SJSA1 (cell line): ENCODE measurements around the gene MCEE. TPM values are rescaled to one million over a fixed set of nuclear protein-coding genes. Genes with fewer than 3 reads are reported as not detected.

Source experiments
- DNase-seq, 2 experiments: peaks; one replicate each; pipeline ENCODE4 v3.0.0-alpha.2; 2015 to 2020; ENCODE audit warnings: low spot score in 2 of 2, low read depth in 1 of 2
- H3K27ac ChIP-seq: fragments of 250-450 bp; sonication (Bioruptor Pico); 2 replicates; pipeline ENCODE4 v1.5.1; 2020; ENCODE audit warnings: mild to moderate bottlenecking, moderate library complexity
- H3K27me3 ChIP-seq: fragments of 250-450 bp; sonication (Bioruptor Pico); replicated peaks from 2 replicates; pipeline ENCODE4 v1.5.1; 2020; ENCODE audit warnings: mild to moderate bottlenecking, moderate library complexity
- H3K36me3 ChIP-seq: fragments of 250-450 bp; sonication (Bioruptor Pico); 2 replicates; pipeline ENCODE4 v1.5.1; 2020; ENCODE audit warnings: mild to moderate bottlenecking
- H3K4me1 ChIP-seq: fragments of 250-450 bp; sonication (Bioruptor Pico); replicated peaks from 2 replicates; pipeline ENCODE4 v1.6.1; 2021; ENCODE audit warnings: mild to moderate bottlenecking
- H3K4me3 ChIP-seq: fragments of 250-450 bp; sonication (Bioruptor Pico); 2 replicates; pipeline ENCODE4 v1.5.1; 2020; ENCODE audit warnings: mild to moderate bottlenecking
- H3K9me3 ChIP-seq: fragments of 250-450 bp; sonication (Bioruptor Pico); replicated peaks from 2 replicates; pipeline ENCODE4 v1.5.1; 2020; ENCODE audit warnings: mild to moderate bottlenecking
- total RNA-seq: library from RNA; depleted of rRNA; stranded (reverse); fragments of >200 nt; shearing (Covaris generic); gene quantifications from 2 replicates; pipeline ENCODE4 v1.2.3, GENCODE V29; 2014; rRNA removed

MCEE gene
- total RNA-seq, 1 experiment from 2014 or later, result 9.6 TPM

DNA sequence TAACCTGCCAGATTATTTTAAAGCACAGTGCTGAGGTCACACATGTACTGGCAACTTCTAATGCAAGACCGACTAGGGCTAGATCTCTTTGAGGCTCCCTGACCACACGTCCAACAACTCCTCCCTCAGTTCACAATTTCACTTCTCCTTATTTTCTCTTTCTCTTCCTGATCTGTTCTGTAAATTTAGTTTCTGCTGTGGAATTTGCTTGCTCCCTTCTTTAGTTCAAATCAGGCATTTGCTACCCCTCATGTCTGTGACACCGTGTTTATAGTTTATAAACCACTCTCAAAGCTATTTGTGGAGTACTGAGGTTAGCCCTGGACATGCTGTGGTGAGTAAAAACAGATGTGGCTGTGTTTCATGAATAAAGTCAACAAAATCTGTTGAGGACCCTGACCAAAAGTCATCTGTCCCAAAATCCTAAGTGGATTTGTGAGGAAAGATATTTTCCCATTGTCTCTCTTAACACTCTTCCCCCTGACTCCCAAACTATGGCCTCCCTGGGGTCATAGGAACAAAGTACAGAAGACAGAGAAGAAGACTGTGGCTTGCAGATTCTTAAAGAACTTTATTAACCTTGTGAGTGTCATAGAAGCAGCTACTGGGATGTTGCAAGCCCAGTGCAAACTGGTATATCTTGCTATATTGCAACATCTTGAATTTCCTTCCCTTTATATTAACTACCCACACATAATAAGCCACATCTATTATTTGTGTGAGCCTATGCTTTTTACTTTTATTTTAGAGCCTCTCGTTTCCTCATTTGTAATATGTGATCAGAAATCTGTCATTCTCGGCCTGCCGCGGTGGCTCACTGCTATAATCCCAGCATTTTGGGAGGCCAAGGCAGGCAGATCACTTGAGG lies 65.0 kb downstream of the MCEE start:
- Histone ChIP-seq H3K4me1 (peaks cover 15% of the 10 kb centered on the region), H3K9me3 (no peaks in the 10 kb centered on the region), H3K4me3 (no peak overlapping the region), H3K36me3 (no peaks in the 10 kb centered on the region), H3K27ac (no peak overlapping the region), H3K27me3 (peaks cover 25% of the 10 kb centered on the region; the same call in 1 of the 2 replicates)
- DNase-seq, result no peak

DNA sequence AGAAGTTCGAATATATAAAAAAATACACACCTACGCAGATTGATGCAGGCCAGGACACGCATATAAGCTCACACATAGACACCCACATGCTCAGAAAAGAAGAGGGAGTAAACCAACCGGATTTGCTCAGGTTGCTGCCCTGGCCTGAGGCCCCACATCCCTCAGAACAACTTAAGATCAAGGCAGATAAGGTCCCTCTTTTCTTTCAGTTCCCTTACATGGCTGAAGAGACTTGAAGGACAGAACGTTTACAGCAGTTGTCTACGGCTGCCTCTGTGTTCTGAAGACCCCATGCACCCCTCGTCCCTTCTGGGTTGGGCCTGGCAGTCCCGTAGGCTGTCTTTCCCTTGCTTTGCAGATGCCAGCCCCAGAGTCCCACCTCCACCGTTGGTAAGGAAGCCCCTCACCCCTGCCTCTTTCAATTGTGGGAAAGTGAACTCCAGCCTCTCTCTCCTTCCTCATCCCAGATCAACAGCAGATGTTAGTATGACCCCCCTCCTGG lies 65.9 kb downstream of the MCEE start:
- Histone ChIP-seq H3K4me3 (no peak overlapping the region), H3K4me1 (peaks cover 6% of the 10 kb centered on the region), H3K9me3 (no peaks in the 10 kb centered on the region), H3K27me3 (peaks cover 25% of the 10 kb centered on the region; the same call in 1 of the 2 replicates), H3K27ac (no peak overlapping the region), H3K36me3 (no peaks in the 10 kb centered on the region)
- no peak for DNase-seq

GRCh38 chr2:71063216-71063615 lies 66.8 kb downstream of the MCEE start:
- no peak overlapping the region for H3K4me3 ChIP-seq

DNA sequence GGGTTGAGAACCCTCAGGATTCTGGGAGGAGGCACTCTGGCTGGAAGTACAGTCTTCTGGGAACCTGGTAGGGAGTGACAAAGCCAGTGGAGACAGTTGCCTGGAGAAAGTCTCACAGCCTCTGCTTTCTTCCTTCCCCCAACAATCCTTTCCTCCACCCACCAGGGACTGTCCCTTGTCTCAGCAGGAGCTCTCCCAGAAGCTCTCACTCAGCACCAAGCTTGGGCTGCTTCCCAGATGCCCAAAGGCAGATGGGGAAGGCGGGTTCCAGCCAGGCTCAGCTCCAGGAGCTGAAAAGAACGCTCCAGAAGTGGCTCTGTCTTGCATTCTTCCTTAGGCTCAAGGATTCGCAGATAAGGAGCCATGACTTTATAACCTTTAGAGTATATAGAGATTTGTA lies 69.2 kb downstream of the MCEE start:
- DNase-seq, result no peak

More at GRCh38 chr2:71063216-71063615, 66.8 kb downstream of the MCEE start:
- H3K27ac ChIP-seq, result no peak overlapping the region
- H3K27me3 ChIP-seq, result peaks cover 25% of the 10 kb centered on the region; the same call in 1 of the 2 replicates
- peaks cover 5% of the 10 kb centered on the region for H3K4me1 ChIP-seq
- H3K9me3 ChIP-seq, result no peaks in the 10 kb centered on the region
- no peak for DNase-seq
- no peaks in the 10 kb centered on the region for H3K36me3 ChIP-seq

GRCh38 chr2:71060211-71060610 lies 69.8 kb downstream of the MCEE start:
- DNase-seq, result no peak
- Histone ChIP-seq H3K4me1 (no peaks in the 10 kb centered on the region), H3K4me3 (no peak overlapping the region), H3K27ac (no peak overlapping the region), H3K36me3 (no peaks in the 10 kb centered on the region), H3K9me3 (no peaks in the 10 kb centered on the region), H3K27me3 (peaks cover 25% of the 10 kb centered on the region; the same call in 1 of the 2 replicates)

More for the DNA sequence above, 69.2 kb downstream of the MCEE start:
- Histone ChIP-seq H3K4me3 (no peak overlapping the region), H3K9me3 (no peaks in the 10 kb centered on the region), H3K27me3 (peaks cover 25% of the 10 kb centered on the region; the same call in 1 of the 2 replicates), H3K27ac (no peak overlapping the region), H3K36me3 (no peaks in the 10 kb centered on the region), H3K4me1 (no peaks in the 10 kb centered on the region)

Other genes with a start within 250 kb of the MCEE start
- not detected in 2 replicates for gene VAX2, start 229.7 kb downstream of the MCEE start, total RNA-seq
- not detected in 2 replicates for gene ATP6V1B1, start 194.3 kb downstream of the MCEE start, total RNA-seq
- gene ANKRD53, start 151.6 kb downstream of the MCEE start, total RNA-seq, result not detected in 2 replicates
- 19.1 and 50.5 TPM in 2 replicates for gene TEX261, start 135.4 kb downstream of the MCEE start, total RNA-seq
- gene NAGK, start 61.6 kb downstream of the MCEE start, total RNA-seq, result 35.8 and 48.0 TPM in 2 replicates
- gene MPHOSPH10, start 405 bp upstream of the MCEE start, total RNA-seq, result 30.2 and 44.1 TPM in 2 replicates
- gene PAIP2B, start 96.9 kb upstream of the MCEE start, total RNA-seq, result 0.25 and 0.34 TPM in 2 replicates
- 98.4 and 99.7 TPM in 2 replicates for gene ZNF638, start 201.6 kb upstream of the MCEE start, total RNA-seq